ENCODE measurements around the gene ICAM5. TPM values are rescaled to one million over a fixed set of nuclear protein-coding genes. Genes with fewer than 3 reads are reported as not detected.
"Not testable (repeated sequence)": the region's sequence is repeated elsewhere in the genome, so short reads cannot be mapped to it uniquely, and the experiment has no call there.

ICAM5 gene
- total RNA-seq, 1 experiment from 2014 or later = 4.4 TPM

DNA sequence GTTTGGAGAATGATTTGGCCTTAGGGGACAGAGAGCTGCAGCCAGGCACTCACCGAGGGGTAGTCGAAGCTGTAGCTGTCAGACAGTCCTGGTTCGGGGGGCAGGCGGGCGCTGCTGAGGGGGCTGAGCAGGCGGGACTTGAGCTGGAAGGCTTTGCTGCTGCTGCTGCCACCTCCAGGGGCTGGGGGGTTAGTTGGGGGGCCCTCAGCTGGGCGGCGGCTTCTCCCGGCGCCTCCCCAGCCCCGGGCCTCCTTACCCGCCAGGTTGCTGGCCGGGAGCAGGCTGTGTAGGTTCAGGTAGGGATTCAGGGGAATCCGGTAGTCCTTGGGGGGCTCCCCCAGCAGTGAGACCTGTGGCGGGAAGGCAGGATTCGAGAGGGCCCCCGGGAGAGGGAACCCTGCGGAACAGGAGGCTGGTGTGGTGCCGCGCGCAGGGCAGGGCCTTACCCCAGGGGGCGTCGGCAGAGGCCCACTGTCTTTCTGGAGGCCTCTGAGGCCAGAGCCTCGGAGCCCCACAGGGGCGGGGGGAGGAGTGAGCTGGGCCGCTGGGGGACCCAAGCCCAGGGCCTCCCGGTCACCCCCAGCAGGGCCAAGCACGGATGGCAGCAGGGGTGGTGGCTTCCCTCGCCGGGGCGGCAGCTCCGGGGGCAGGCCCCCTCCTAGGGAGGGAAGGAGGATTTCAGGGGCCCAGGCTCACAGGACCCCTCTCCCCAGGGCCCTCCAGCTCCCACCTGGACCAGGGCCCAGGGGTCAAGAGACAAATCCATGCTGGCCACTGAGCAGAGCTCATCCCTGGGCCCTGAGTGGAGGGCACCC lies 31.1 kb downstream of the ICAM5 start:
- DNase-seq (ENCODE audit: low read depth) = no peak

GRCh38 chr19:10321417-10321797 lies 31.7 kb downstream of the ICAM5 start:
- no peak for DNase-seq (ENCODE audit: low read depth)

DNA sequence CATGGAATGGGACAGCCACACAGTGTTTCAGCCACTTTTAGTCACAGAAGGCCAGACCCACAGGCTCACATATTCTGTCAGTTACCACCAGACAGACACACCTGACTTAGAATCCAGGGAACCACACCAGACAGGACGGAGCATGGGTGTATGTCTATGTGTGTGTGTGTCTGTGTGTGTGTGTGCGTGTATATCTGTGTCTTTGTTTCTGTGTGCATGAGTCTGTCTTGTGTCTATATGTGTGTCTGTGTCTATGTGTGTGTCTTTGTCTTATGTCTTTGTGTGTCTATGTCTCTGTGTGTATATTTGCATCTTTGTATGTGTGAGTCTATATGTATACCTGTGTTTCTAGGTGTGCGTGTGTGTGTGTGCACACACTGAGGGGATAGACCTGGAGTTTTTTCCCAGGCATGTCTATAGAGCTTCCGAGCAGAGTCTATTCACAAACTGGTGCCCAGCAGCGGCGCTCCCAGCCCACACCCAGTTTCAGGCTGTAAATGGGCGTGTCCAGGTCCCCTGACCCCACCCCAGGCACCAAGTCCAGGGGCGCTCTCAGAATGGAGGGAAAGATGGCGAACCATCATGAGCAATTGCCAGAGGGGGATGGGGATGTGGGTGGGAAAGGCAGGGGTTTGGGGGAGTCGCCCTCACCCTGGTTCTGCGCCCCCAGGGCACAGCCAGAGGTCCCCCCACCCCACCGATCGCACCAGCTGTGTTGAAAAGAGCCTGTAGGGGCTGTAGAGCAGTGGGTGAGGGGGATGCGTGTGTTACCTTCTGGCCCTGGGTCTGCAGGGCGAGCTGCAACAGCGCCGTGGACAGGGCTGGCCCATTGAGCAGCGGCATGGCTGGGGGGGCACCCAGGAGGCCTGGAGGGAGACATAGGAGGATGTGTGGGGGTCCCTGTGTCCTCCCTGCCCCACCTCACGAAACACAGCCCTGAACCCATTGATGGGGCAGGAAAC lies 32.4 kb downstream of the ICAM5 start:
- no peak for DNase-seq (ENCODE audit: low read depth)

DNA sequence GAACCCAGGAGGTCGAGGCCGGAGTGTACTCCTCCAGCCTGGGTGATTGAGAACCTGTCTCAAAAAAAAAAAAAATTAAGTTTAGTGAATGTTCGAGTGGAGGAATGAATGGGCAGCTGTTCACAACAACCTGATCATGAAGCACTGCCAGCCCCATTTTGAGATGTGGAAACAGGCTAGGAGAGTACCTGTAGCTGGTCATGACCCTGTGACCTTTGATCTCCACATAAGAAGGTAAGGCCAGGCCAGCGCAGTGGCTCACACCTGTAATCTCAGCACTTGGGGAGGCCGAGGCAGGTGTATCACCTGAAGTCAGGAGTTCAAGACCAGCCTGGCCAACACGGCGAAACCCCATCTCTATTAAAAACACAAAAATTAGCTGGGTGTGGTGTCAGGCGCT lies 36.0 kb downstream of the ICAM5 start:
- DNase-seq (ENCODE audit: low read depth) = no peak

DNA sequence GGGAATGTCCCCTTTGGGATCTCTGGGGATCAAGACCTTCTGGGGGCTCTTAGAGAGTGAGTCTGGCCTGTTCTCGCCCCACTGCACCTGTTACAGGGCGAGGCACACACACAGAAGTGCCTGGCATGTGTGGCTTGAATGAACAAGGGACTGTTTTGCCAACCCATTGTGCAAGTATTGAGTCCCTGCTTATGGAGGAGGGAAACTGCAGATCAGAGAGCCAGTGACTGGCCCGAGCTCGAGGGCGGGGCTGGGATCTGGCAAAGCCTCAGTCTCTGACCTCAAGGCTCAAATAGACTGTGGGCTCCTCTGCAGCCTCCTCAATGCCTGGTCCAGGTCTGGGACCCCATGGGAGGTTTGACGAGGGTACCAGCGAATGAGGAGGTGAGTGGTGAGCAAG lies 38.0 kb downstream of the ICAM5 start:
- DNase-seq (ENCODE audit: low read depth) = no peak

DNA sequence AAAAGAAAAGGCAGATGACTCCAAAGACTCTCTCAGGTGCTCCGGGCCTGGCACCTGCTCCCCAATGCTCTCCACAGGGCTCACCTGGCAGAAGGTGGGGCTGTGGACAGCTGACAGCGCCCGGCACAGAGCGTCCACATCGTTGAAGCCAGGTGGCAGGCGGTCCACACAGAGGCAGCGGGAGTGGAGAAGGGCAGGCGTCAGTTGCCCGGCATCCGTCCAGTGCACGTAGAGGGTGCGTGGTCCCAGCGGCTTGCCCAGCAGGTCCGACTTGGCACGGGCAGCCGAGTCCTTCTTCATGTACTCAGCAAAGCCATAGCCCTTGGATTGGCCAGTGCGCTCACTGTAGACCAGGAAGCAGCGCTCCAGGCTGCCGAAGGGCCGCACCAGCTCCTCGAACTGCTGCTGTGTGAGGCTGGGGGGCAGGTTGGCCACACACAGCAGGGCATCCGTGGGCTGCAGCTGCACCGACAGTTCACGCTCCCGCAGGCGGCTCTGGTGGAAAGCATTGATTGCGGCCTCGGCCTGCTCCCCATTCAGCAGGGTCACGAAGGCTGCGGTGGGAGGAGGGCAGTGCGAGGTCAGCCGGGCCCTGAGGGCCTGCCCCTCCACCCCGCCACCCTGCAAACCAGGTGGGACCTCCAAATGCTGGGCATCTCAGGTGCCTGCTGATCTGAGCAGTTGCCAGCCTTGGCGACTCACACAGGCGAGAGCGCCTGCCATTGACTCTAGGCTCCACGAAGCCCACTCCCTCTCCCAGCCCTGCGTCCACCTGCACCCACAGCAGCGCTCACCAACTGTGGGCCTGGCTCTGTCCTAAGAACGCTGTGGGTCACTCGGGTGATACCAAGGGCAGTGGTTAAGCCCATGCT lies 39.0 kb downstream of the ICAM5 start:
- DNase-seq (ENCODE audit: low read depth) = no peak

DNA sequence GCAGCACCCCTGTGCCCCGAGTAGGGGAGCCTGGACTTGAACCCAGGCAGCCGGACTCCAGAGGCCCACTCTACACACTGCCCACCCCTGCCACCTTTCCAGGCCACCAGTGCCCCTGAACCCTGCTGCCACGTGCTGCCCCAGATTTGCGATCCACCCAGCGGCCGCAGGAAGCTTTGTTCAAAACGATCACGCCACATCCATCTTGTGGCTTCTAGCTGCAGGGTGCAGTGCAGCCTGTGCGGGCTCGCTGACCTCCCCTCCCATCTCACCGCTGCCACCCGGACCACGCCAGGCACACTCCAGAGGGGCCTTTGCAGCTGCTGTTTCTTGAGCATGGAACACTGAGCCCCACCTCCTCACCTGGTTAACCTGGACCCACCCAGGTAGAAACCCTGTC lies 39.8 kb downstream of the ICAM5 start:
- no peak for DNase-seq (ENCODE audit: low read depth)

DNA sequence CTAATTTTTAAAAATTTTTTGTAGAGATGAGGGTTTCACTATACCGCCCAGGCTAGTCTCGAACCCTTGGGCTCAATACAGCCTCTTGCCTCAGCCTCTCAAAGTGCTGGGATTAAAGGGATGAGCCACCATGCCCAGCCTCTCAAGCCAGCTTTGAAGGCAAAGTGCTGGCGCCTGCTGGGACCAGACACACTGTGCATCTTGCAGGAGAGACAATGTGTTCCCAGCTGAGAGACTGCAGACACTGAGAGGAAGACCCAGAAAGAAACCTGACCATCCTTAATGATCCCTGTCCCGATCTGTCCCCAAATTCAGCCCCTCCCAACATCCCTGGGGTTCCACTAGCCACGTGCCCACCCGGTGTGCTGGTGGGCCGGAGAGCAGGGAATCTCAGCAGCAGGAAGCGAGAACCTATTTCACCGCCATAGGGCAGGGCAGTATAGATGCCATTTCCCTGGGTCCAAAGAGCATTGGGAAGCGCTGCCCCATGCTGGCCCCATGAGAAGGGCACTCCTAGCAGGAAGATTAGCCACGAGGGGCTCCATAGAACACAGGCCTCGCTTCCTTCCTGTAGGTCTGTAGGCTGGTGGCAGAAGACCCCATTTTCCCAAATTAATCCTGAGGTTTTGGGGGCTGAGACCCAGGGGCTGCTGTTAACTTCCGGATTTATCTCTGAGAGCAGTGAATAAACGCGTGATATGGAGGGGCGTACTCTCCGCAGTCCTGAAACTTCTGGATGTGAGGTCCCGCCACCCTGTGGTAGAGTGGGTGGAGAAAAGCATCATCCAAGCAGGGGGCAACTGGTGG lies 42.6 kb downstream of the ICAM5 start:
- DNase-seq (ENCODE audit: low read depth) = no peak

DNA sequence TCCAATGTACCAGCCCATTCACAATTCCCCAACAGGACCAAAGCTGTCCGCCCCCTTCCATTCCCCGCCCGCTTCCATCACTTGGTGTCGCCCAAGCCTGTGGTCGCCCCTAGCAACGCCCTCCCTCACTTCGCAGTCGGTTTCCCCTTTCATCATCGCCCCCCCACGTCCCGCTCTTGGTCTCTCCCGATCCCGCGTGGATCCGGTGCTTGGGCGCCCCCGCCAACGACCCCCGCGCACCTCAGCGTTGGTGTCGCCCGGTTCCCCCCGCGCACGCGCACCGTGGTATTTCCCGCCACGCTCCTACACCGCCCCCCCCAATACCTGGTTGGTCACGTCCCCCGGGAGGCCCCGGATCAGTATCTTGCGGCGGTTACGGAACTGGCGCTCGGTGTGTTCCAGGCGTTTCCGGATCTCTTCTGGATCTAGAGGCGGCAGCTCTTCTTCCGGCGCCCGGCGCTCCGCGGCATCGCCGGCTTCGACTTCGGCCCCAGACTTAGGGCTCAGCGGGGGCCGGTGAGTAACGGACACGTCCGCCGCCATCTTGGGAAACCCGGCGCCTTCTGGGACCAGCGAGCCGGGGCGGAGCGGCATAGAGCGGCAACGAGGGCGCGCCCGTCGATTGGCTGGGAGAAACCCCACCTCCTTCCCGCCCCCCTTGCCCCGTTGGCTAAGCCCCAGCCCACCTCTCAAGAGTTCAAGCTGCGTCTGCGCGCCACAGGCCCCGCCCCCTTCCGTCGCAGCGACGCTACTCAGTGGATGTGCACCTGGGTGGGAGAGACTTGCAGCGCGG lies 43.4 kb downstream of the ICAM5 start, which contains the start of gene RAVER1:
Gene RAVER1 (minus strand): TSS at position 565 of the 793 bp plus-strand sequence. CDS start 22 bp downstream, at position 543.
- peak; percentile 96 for DNase-seq (ENCODE audit: low read depth)

- DNase-seq (ENCODE audit: low read depth) = no peak
Observed at GRCh38 chr19:10333758-10334587, 44.2 kb downstream of the ICAM5 start.

DNA sequence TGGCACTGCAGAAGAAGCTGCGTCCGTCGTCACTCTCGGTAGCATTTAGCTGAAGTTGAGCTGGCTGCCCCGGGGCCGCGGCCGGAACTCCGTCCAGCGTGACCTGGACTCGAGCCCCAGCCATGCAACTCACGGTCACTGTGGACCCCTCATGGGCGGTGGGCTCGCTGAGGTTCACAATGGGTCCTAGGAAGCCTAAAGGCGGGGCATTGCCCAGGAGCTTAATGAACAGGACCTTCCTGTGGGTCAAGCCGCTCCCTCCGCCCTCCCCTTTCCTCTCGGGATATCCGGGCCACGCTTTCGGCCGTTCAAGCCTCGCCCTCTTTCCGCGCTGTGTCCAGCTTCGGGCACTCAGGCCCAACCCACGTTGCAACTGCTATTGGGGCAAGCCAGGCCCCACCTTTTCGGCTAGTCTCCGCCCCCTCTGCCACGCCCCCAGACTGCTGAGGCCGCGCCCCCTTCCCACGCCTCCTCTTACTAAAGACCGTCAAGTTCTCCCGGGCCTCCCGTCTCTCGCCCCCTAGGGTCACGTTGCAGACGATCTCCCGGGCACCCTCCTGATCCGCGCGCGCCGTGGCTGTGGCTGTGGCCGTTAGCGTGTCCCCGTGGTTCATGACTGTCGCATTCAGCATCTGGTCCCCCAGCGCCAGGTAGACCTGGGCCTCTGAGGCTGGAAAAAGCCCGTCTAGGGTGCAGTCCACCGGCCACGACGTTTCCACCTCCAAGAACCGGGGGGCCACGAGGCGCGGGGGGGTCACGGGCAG lies 45.0 kb downstream of the ICAM5 start:
- DNase-seq (ENCODE audit: low read depth) = no peak

- DNase-seq (ENCODE audit: low read depth) = no peak
Observed at GRCh38 chr19:10335352-10335985, 45.7 kb downstream of the ICAM5 start.

DNA sequence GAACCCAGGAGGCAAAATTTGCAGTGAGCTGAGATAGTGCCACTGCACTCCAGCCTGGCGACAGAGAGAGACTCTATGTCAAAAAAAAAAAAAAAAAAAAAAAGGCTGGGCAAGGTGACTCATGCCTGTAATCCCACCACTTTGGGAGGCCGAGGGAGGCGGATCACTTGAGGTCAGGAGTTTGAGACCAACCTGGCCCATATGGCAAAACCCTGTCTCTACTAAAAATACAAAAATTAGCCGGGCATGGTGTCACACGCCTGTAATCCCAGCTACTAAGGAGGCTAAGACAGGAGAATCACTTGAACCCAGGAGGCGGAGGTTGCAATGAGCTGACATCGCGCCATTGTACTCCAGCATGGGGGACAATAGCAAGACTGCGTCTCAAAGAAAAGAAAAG lies 47.0 kb downstream of the ICAM5 start:
- DNase-seq (ENCODE audit: low read depth) = not testable (repeated sequence)

DNA sequence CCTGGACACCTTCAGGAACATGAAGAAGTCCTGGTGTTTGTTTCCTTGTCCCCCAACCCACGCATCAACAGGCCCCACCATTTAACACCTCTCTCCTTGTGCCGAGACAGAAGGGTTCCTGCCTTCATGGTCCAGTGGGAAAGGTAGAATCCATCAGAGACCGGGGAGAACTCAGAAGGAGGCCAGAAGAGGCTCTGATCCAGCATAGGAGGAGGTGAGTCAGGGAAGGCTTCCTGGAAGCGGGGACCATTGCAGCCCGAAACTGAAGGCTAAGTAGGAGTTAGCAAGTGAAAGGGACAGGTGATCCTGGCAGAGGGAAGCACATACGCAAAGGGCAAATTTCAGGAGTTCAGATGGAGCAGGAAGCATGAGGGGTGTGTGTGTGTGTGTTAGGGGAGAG lies 49.2 kb downstream of the ICAM5 start:
- DNase-seq (ENCODE audit: low read depth) = no peak

DNA sequence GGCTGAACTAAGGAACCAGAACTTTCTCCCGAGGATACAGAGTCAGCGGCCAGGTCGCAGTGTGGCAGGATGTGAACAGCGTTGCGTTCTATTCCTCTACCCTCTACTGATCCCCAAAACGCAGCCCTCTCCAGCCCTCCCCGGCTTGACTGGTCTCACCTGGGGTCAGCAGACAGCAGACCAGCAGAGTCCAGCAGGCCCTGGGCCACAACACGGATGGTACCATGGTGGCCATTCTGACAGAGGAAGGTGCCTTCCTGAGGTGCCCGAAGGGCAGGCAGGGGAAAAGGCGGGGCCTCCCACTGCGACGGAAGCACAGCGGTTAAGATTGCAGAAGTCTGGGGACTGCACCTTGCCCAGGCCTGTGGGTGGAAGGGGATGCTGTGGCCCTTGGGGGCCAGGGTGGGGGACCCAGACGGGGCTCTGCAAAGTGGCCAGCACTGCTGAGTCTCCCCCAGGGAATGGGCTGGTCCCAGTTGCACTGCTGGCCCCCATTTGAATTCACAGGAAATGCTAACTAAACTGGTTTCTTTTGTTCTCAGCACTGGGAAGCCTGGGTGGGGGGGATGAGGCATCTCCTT lies 49.7 kb downstream of the ICAM5 start, which contains the start of gene ICAM3:
Gene ICAM3 (minus strand): TSS at position 245 of the 581 bp plus-strand sequence. CDS start 10 bp downstream, at position 235.
- no peak for DNase-seq (ENCODE audit: low read depth)

DNA sequence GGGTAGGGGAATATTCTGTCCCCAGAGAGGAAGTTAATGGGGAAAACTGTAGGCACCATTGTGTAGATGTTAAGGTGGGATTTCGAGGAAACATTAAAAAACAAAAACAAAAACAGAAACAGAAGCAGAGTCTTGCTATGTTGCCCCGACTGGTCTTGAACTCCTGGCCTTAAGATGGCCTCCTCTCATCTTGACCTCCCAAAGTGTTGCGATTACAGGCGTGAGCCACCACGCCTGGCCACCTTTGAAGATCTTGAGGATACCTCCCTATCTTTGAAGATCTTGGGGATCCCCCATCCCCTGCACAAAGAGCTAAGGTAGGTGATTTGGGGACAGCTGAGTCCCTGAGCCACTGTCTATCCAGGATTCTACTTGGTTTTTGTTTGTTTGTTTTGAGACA lies 50.2 kb downstream of the ICAM5 start:
- DNase-seq (ENCODE audit: low read depth) = no peak

DNA sequence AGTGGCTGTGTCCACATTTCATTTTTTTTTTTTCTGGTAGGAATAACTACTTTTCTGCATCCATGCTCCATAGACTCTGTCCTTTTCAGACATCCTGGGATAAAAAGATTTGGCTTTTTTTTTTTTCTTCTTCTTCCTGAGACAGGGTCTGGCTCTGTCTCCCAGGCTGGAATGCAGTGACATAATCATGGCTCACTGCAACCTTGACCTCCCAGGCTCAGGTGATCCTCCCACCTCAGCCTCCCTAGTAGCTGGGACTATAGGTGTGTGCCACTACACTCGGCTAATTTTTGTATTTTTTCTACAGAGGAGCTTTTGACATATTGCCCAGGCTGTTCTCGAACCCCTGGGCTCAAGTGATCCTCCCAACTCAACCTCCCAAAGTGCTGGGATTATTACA lies 53.7 kb downstream of the ICAM5 start:
- no peak for DNase-seq (ENCODE audit: low read depth)
